ENCODE results near the gene KCNN3.

GRCh38 chr1:154773551-154773950, 96.5 kb downstream of the KCNN3 start:
- TF ChIP-seq ZNF624 (tag by site-specific recombination; IDR thresholded peaks at IDR 0.05) (no peak), ZNF792 (tag by site-specific recombination; IDR thresholded peaks at IDR 0.05) (no peak), PRDM10 (tag by site-specific recombination; IDR thresholded peaks at IDR 0.05) (no peak), CTCF (tag by site-specific recombination; IDR thresholded peaks at IDR 0.05) (no peak), ZNF350 (tag by site-specific recombination; IDR thresholded peaks at IDR 0.05) (no peak), ZEB2 (tag by site-specific recombination; IDR thresholded peaks at IDR 0.05) (no peak), ZFP3 (tag by site-specific recombination; IDR thresholded peaks at IDR 0.05; ENCODE audit: low read depth) (no peak), SETDB1 (IDR thresholded peaks at IDR 0.05; ENCODE audit: insufficient read length, low read length) (no peak)
- TF ChIP-seq, protein P1, sequence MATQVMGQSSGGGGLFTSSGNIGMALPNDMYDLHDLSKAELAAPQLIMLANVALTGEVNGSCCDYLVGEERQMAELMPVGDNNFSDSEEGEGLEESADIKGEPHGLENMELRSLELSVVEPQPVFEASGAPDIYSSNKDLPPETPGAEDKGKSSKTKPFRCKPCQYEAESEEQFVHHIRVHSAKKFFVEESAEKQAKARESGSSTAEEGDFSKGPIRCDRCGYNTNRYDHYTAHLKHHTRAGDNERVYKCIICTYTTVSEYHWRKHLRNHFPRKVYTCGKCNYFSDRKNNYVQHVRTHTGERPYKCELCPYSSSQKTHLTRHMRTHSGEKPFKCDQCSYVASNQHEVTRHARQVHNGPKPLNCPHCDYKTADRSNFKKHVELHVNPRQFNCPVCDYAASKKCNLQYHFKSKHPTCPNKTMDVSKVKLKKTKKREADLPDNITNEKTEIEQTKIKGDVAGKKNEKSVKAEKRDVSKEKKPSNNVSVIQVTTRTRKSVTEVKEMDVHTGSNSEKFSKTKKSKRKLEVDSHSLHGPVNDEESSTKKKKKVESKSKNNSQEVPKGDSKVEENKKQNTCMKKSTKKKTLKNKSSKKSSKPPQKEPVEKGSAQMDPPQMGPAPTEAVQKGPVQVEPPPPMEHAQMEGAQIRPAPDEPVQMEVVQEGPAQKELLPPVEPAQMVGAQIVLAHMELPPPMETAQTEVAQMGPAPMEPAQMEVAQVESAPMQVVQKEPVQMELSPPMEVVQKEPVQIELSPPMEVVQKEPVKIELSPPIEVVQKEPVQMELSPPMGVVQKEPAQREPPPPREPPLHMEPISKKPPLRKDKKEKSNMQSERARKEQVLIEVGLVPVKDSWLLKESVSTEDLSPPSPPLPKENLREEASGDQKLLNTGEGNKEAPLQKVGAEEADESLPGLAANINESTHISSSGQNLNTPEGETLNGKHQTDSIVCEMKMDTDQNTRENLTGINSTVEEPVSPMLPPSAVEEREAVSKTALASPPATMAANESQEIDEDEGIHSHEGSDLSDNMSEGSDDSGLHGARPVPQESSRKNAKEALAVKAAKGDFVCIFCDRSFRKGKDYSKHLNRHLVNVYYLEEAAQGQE (tag by site-specific recombination; IDR thresholded peaks at IDR 0.05): no peak
